Activated T-cell treated with anti-CD3 and anti-CD28 coated beads, Interleukin-2, amount 50 U/mL, for 1 hour (primary cell): ENCODE results near the gene AK4.

Source experiments
- DNase-seq: peaks from one replicate; pipeline ENCODE4 v3.0.0-alpha.2; 2020

The AK4 gene

GRCh38 chr1:65254320-65255034 lies 106.5 kb downstream of the AK4 start:
- peak; percentile 87 for DNase-seq

GRCh38 chr1:65255035-65255655 lies 107.1 kb downstream of the AK4 start:
- no peak for DNase-seq

- no peak for DNase-seq
These were observed 107.7 kb downstream of the AK4 start for GRCh38 chr1:65255656-65256050.

GRCh38 chr1:65256860-65257708 lies 109.1 kb downstream of the AK4 start:
- no peak for DNase-seq

- DNase-seq = no peak
These were observed 110.1 kb downstream of the AK4 start for GRCh38 chr1:65258106-65258505.

- no peak for DNase-seq
These were observed 111.8 kb downstream of the AK4 start for GRCh38 chr1:65259816-65260215.

GRCh38 chr1:65260851-65261473 lies 113.0 kb downstream of the AK4 start:
- no peak for DNase-seq

- DNase-seq = no peak
These were observed 115.3 kb downstream of the AK4 start for GRCh38 chr1:65263286-65263685.

- no peak for DNase-seq
These were observed 116.4 kb downstream of the AK4 start for GRCh38 chr1:65264197-65264929.

GRCh38 chr1:65265296-65265650 lies 117.3 kb downstream of the AK4 start:
- DNase-seq = no peak

GRCh38 chr1:65265651-65266351 lies 117.8 kb downstream of the AK4 start:
- peak; percentile 61 for DNase-seq

- no peak for DNase-seq
These were observed 118.5 kb downstream of the AK4 start for GRCh38 chr1:65266476-65266875.

- no peak for DNase-seq
These were observed 119.3 kb downstream of the AK4 start for GRCh38 chr1:65267271-65267670.

GRCh38 chr1:65267683-65268082 lies 119.7 kb downstream of the AK4 start:
- no peak for DNase-seq

GRCh38 chr1:65269612-65270011 lies 121.6 kb downstream of the AK4 start:
- no peak for DNase-seq

- DNase-seq = no peak
These were observed 128.4 kb downstream of the AK4 start for GRCh38 chr1:65276197-65276939.

- DNase-seq = no peak
These were observed 129.8 kb downstream of the AK4 start for GRCh38 chr1:65277605-65278347.

GRCh38 chr1:65278376-65279069 lies 130.5 kb downstream of the AK4 start:
- DNase-seq = no peak

GRCh38 chr1:65279070-65279779 lies 131.2 kb downstream of the AK4 start:
- DNase-seq = no peak
